RWPE2 (cell line): ENCODE results near the gene CERS1.
A peak's percentile ranks its signal among the peaks of the same experiment; 100 is the strongest.

Source experiments
- ATAC-seq: fragments of 200-7000 bp; cut with Tn5 transposase; 3 replicates; pipeline ENCODE4 v1.9.1; 2021; ENCODE audit warnings: low read depth
- DNase-seq: peaks from one replicate; pipeline ENCODE4 v3.0.0-alpha.2; 2020; ENCODE audit warnings: low spot score
- H3K27ac ChIP-seq: fragments of 450-650 bp; 2 replicates; pipeline ENCODE4 v1.5.1; 2017; ENCODE audit warnings: mild to moderate bottlenecking; ENCODE audit not compliant: poor library complexity, severe bottlenecking
- H3K27me3 ChIP-seq: fragments of 250-450 bp; sonication (Bioruptor Pico); 2 replicates; pipeline ENCODE4 v1.5.1; 2021; ENCODE audit warnings: mild to moderate bottlenecking, moderate library complexity; ENCODE audit not compliant: insufficient read depth, poor library complexity, severe bottlenecking
- H3K36me3 ChIP-seq: fragments of 250-450 bp; sonication (Bioruptor Pico); 2 replicates; pipeline ENCODE4 v1.5.1; 2020; ENCODE audit warnings: low read depth, mild to moderate bottlenecking, moderate library complexity
- H3K4me1 ChIP-seq: fragments of 250-450 bp; sonication (Bioruptor Pico); 2 replicates; pipeline ENCODE4 v1.5.1; 2021; ENCODE audit warnings: mild to moderate bottlenecking, moderate library complexity; ENCODE audit not compliant: insufficient read depth, poor library complexity, severe bottlenecking
- H3K4me3 ChIP-seq: fragments of 250-450 bp; sonication (Bioruptor Pico); 2 replicates; pipeline ENCODE4 v1.5.1; 2021; ENCODE audit warnings: mild to moderate bottlenecking, moderate library complexity; ENCODE audit not compliant: severe bottlenecking
- H3K9me3 ChIP-seq: fragments of 250-450 bp; sonication (Bioruptor Pico); 2 replicates; pipeline ENCODE4 v1.5.1; 2021; ENCODE audit warnings: mild to moderate bottlenecking, moderate library complexity; ENCODE audit not compliant: severe bottlenecking
- TF ChIP-seq, protein P1 (sequence below): fragments of 450-650 bp; IDR thresholded peaks from one replicate; pipeline ENCODE4 v1.5.1; 2017; ENCODE audit warnings: mild to moderate bottlenecking, moderate library complexity; ENCODE audit not compliant: poor library complexity, severe bottlenecking

Gene CERS1

DNA sequence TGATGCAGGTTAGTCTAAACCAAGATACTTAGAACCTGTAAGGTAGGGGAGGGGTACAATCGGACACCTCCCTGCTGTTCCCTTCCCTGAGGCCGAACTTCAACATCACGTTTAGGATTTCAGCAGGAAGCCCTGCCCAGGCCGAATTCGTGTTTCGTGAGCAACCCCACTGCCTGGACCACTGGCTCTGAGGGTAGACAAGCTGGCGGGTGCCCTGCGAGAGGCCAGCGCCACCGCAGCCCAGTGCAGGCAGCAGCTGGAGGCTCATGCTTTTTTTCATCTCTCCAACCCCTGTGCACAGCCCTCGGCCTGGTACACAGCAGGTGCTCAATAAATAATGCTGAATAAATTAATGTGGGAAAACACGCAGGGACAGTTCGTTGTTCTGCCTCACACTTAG, 37.3 kb upstream of the CERS1 start:
- ATAC-seq: no peak
- TF ChIP-seq, protein P1, sequence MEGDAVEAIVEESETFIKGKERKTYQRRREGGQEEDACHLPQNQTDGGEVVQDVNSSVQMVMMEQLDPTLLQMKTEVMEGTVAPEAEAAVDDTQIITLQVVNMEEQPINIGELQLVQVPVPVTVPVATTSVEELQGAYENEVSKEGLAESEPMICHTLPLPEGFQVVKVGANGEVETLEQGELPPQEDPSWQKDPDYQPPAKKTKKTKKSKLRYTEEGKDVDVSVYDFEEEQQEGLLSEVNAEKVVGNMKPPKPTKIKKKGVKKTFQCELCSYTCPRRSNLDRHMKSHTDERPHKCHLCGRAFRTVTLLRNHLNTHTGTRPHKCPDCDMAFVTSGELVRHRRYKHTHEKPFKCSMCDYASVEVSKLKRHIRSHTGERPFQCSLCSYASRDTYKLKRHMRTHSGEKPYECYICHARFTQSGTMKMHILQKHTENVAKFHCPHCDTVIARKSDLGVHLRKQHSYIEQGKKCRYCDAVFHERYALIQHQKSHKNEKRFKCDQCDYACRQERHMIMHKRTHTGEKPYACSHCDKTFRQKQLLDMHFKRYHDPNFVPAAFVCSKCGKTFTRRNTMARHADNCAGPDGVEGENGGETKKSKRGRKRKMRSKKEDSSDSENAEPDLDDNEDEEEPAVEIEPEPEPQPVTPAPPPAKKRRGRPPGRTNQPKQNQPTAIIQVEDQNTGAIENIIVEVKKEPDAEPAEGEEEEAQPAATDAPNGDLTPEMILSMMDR: no peak
- no peak for DNase-seq
- peaks cover 84% of the 10 kb centered on the region for H3K36me3 ChIP-seq
- H3K27ac ChIP-seq: no peak overlapping the region
- H3K9me3 ChIP-seq: no peaks in the 10 kb centered on the region
- no peaks in the 10 kb centered on the region for H3K4me1 ChIP-seq
- no peaks in the 10 kb centered on the region for H3K27me3 ChIP-seq
- H3K4me3 ChIP-seq: no peak overlapping the region

DNA sequence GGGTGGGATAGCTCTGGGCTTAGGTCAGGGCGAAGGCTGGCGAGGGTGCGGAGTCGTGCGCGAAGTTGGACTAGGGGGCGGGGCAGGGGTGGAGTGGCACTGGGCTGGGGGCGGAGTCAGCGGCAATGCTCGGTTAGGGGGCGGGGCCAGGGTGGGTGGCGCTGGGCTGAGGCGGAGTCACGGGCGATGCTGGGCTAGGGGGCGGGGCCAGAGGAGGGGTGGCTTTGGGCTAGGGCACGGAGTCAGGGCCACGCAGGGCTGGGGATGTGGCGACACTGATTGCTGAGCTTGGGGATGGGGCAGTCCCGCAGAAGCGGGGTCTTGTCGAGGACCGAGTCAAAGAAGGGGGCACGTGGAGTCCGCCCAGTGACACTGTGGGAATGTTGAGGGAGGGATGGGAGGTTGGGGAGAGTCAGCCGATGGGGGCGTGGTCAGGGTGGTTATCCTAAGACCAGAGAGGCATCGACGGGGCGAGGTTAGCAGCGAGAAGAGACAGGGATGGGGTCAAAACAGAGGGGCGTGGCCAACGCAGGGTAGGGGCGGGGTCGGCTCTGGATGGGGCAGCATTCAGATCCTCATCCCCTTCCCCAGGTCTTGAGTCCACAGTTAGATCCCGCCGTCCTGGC, 36.4 kb upstream of the CERS1 start:
- Histone ChIP-seq H3K36me3 (peaks cover 85% of the 10 kb centered on the region), H3K4me1 (no peaks in the 10 kb centered on the region), H3K27me3 (no peaks in the 10 kb centered on the region), H3K27ac (no peak overlapping the region), H3K9me3 (no peaks in the 10 kb centered on the region), H3K4me3 (no peak overlapping the region)
- ATAC-seq: peak; percentile 83
- TF ChIP-seq, protein P1: no peak
- peak; percentile 86 for DNase-seq

DNA sequence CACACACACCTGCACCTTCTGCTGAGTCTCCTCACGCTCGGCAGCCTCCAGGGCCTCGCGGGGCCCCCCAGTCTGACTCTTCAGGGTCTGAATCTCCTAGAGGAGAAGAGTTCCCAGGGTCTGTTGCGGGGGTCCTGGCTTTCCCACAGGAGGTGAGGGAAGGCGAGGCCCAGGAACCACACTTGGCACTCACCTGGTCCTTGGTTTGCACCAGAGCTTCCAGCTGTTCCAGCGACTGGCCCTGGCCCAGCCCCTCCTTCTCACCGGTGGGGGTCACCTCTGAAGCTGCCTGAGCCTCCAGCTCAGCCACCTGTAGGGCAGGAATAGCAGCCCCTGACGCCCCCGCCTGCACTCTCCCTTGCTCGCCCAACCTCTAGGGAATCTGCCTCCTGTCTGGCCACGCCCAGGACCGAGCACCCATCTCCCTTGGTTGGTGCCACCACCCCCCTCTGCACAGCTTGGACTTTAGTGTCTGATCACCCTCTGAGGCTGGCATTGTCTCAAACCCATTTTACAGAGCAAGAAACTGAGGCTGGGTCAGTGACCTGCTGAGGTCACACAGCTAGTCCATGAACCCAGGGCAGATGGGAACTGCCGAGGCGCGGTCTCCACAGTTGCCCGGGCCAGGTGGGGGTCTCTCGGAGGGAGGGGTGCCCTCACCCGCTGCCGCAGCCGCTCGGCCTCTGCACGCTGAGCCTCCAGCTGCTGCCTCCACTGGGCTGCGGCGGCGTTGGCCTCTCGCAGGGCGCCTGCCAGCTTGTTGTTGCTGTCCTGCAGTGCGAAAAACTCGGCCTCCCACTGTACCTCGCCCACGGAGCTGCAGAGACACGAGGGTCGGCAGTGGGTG, 35.6 kb upstream of the CERS1 start:
- Histone ChIP-seq H3K27ac (no peak overlapping the region), H3K36me3 (peaks cover 88% of the 10 kb centered on the region), H3K4me3 (no peak overlapping the region), H3K27me3 (no peaks in the 10 kb centered on the region), H3K4me1 (no peaks in the 10 kb centered on the region), H3K9me3 (no peaks in the 10 kb centered on the region)
- TF ChIP-seq, protein P1: no peak
- ATAC-seq (no peak), DNase-seq (no peak)

DNA sequence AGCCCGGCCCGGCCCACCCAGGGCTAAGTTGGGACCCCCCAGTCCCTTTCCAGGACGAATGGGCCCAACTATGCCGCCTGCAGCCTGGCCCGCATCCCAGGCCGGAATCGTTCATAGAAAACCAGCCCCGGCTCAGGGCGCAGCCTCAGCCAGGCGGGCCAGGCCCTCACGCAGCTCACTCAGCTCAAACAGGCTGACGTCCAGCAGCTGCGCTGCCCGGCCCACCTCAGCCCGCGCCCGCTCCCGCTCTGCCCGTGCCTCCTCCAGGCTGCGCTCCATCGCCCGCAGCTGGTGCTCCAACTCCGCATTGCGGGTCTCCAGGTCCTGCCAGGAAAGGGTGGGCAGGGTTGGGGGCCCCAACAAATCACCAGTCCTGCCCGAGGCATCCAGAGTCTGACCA, 33.4 kb upstream of the CERS1 start:
- Histone ChIP-seq H3K9me3 (no peaks in the 10 kb centered on the region), H3K36me3 (peaks cover 87% of the 10 kb centered on the region), H3K27ac (no peak overlapping the region), H3K4me1 (no peaks in the 10 kb centered on the region), H3K27me3 (no peaks in the 10 kb centered on the region), H3K4me3 (no peak overlapping the region)
- DNase-seq (no peak), ATAC-seq (no peak)
- TF ChIP-seq, protein P1: no peak
